SK-N-SH (cell line): ENCODE data around the gene TRIML1.

Experiments
- CHD2 ChIP-seq: fragments of 150-350 bp; IDR thresholded peaks from 2 replicates; pipeline ENCODE4 v1.6.1; 2018; ENCODE audit warnings: low read length; ENCODE audit not compliant: partially characterized antibody
- CTCF ChIP-seq: fragments of 200-600 bp; sonication (generic); IDR thresholded peaks from 2 replicates; pipeline ENCODE4 v1.6.1; 2017; ENCODE audit warnings: antibody characterized with exemption, mild to moderate bottlenecking, moderate library complexity
- GATA2 ChIP-seq: sonication (generic); formaldehyde crosslinking; IDR thresholded peaks from 2 replicates; pipeline ENCODE4 v1.5.0; 2020; ENCODE audit warnings: mild to moderate bottlenecking, missing genetic modification reagents
- MEF2A ChIP-seq: IDR thresholded peaks from 2 replicates; pipeline ENCODE4 v1.4.0; 2012; ENCODE audit warnings: low read depth, borderline replicate concordance
- NFIC ChIP-seq: IDR thresholded peaks from 2 replicates; pipeline ENCODE4 v1.4.0; 2012; ENCODE audit warnings: borderline replicate concordance
- POLR2AphosphoS5 ChIP-seq: IDR thresholded peaks from 2 replicates; pipeline ENCODE4 v1.6.1; 2012; ENCODE audit warnings: low read depth, low read length
- RAD21 ChIP-seq: IDR thresholded peaks from 2 replicates; pipeline ENCODE4 v1.6.1; 2012; ENCODE audit warnings: mild to moderate bottlenecking, low read length
- TAF1 ChIP-seq: IDR thresholded peaks from 2 replicates; pipeline ENCODE4 v1.6.1; 2012; ENCODE audit warnings: low read depth, mild to moderate bottlenecking, low read length, moderate library complexity, borderline replicate concordance
- TEAD4 ChIP-seq: IDR thresholded peaks from 2 replicates; pipeline ENCODE4 v1.4.0; 2012; ENCODE audit warnings: mild to moderate bottlenecking, borderline replicate concordance; ENCODE audit not compliant: insufficient read depth
- USF2 ChIP-seq: fragments of 150-350 bp; IDR thresholded peaks from 2 replicates; pipeline ENCODE4 v1.6.1; 2017; ENCODE audit warnings: antibody characterized with exemption, low read length, low read depth, borderline replicate concordance
- YY1 ChIP-seq: IDR thresholded peaks from 2 replicates; pipeline ENCODE4 v1.4.0; 2012; ENCODE audit warnings: low read depth, mild to moderate bottlenecking
- TF ChIP-seq, protein P1 (sequence below): IDR thresholded peaks from 2 replicates; pipeline ENCODE4 v1.4.0; 2012; ENCODE audit warnings: low read depth, borderline replicate concordance

- TF ChIP-seq NFIC (no peak), CTCF (no peak), TEAD4 (no peak), MEF2A (no peak), GATA2 (CRISPR knock-in tag) (no peak), POLR2AphosphoS5 (no peak), CHD2 (no peak), RAD21 (no peak), YY1 (no peak), USF2 (no peak), TAF1 (no peak)
- TF ChIP-seq, protein P1, sequence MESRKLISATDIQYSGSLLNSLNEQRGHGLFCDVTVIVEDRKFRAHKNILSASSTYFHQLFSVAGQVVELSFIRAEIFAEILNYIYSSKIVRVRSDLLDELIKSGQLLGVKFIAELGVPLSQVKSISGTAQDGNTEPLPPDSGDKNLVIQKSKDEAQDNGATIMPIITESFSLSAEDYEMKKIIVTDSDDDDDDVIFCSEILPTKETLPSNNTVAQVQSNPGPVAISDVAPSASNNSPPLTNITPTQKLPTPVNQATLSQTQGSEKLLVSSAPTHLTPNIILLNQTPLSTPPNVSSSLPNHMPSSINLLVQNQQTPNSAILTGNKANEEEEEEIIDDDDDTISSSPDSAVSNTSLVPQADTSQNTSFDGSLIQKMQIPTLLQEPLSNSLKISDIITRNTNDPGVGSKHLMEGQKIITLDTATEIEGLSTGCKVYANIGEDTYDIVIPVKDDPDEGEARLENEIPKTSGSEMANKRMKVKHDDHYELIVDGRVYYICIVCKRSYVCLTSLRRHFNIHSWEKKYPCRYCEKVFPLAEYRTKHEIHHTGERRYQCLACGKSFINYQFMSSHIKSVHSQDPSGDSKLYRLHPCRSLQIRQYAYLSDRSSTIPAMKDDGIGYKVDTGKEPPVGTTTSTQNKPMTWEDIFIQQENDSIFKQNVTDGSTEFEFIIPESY, result no peak
Observed at GRCh38 chr4:188147176-188147575, 7.9 kb downstream of the TRIML1 start.
